ENCODE measurements around the gene ROBO2.

The ROBO2 gene

GRCh38 chr3:77686560-77686959, 646.7 kb downstream of the ROBO2 start:
- no peak for DNase-seq (ENCODE audit: low read depth)

DNA sequence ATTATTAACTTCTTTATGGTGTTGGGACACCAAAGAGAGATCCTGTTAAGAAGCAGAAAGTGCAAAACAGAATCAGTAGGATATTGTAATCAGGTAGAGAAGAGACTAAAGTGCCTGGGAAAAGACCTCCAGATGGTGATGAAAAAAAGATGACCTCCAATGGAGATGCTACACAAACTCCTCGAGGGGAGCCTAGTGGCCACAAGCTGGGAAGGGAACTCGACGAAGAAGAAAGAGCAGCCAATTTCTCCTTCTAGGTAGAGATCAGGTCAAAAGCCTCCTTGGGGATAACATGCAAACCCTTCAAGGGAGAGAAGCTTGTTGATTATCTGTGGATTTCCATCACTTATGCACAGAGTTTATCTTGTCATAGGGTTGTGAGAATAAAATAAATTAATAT, 647.6 kb downstream of the ROBO2 start:
- DNase-seq (ENCODE audit: low read depth) = no peak

DNA sequence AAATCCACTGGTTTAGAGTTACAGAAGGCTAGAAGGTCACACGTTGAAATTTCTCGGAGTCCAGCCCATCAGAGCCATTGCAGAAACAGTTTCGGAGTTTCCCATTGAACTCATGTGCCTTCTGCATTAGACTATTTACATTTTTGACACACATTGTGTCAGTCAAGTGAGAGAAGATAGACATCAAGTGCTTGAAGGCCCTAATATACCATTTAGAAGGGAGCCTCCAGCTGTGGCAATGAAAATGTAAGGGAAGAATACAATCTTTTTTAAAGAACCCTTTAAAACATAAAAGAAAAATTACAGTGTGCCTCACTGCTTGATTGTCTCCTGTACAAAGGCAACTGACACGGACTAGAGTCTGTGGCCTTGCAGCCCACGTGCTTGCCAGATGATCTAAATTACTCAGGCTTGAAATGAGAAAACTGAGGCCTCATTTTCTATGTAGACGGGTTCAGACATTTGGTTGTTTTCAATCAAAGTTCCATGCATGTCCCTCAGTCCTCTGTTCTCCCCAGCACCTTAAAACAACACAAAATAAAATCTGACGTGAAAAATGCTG, 650.5 kb downstream of the ROBO2 start:
- no peak for DNase-seq (ENCODE audit: low read depth)

DNA sequence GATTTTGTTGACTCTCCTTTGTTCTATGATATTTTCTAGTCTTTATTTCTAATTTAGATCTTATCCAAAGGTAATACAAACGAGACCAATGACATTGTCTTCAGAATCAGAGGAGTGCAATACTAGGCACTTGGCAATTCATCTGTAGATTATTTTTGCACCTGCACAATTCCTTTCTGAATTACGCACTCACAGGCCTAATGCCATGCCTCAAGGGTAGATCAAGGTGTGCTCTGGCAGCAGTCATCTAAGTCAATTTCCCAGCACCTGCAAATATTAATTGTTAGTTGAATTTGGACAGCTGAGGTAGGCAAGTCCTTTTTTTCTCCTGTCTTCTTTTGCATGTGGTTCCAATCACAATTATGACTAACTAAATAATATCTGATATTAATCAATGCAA, 653.2 kb downstream of the ROBO2 start:
- DNase-seq (ENCODE audit: low read depth) = no peak

DNA sequence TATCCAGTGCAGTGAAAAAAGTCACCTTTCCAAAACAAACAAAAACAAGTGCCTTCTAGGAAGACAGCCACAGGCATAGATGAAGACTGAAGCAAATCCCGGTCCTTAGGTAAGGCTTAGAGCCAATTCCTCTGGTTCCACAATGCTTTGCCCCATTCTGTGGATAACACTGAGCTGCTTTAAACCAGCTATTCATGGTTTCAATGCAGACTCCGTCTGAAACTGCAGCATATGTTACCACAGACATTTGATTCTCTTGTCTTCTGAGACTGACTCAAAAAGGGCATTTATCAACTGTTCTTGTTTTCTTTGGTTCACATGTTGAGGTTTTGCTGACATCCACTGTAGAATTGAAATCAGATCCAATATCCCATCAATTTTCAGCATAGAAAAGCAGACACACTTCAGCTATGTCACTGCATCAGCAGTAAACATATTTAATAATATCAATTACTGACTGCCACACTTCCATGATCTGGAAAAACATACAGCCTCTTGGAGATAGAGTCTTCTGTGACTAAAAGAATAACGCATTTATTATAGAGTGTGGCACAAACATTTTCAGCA, 659.3 kb downstream of the ROBO2 start:
- no peak for DNase-seq (ENCODE audit: low read depth)

Data from activated T-cell treated with anti-CD3 and anti-CD28 coated beads for 1 hour (primary cell).